DND-41 (cell line): ENCODE data around the gene JDP2.

Experiments
- CTCF ChIP-seq: IDR thresholded peaks from 2 replicates; pipeline ENCODE4 v1.5.1; 2012; ENCODE audit warnings: borderline replicate concordance, low read length, moderate library complexity, mild to moderate bottlenecking; ENCODE audit not compliant: poor library complexity, severe bottlenecking; ENCODE audit errors: extremely low read depth
- EZH2 ChIP-seq: IDR thresholded peaks from 3 replicates; pipeline ENCODE4 v1.6.1; 2012; ENCODE audit warnings: borderline replicate concordance, low read depth, mild to moderate bottlenecking, moderate library complexity, low read length, inconsistent platforms; ENCODE audit not compliant: severe bottlenecking

DNA sequence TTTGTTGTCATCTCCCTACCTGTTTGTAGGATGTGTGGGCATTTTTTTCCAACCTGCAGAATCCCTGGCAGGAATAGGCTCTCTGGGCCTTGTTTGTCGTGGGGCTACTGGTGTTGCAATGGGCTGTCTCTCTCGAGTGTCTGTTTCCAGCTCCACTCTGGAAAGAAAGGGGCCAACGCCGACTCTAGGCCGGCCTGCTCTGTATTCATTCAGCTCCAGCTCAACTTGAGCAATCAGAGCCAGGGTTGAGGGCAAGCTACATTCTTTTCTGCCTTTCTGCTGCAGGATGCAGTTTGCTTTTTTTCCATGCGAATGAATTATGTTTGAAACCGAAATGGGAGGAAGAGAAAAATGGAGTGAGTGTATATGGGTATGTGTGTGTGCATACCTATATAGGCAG lies 2.3 kb downstream of the JDP2 start:
- no peak for TF ChIP-seq CTCF
- no peak for TF ChIP-seq EZH2
